ENCODE measurements around the gene ANKRD12. TPM values are rescaled to one million over a fixed set of nuclear protein-coding genes. Genes with fewer than 3 reads are reported as not detected.
"Not testable (repeated sequence)": the region's sequence is repeated elsewhere in the genome, so short reads cannot be mapped to it uniquely, and the experiment has no call there.

ANKRD12 gene
- total RNA-seq, 1 experiment from 2014 or later = 30.7 TPM

DNA sequence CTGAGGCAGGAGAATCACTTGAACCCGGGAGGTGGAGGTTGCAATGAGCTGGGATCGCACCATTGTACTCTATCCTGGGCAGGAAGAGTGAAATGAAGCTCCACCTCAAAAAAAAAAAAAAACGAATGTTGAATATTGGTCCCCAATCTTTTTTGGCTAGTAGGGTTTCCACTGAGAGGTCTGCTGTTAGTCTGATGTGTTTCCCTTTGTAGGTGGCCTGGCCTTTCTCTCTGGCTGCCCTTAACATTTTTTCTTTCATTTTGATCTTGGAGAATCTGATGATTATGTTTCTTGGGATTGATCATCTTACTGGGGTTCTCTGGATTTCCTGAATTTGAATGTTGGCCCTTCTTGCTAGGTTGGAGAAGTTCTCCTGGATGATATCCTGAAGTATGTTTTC is 35.3 kb downstream of the ANKRD12 start:
- intact Hi-C loops (cut with micrococcal nuclease; ENCODE audit: unreplicated experiment); in situ Hi-C loops (cut with HindIII; ENCODE audit: low pct_unique_long_range_greater_than_20kb, low sequenced_read_pairs); H3K27ac ChIP-seq (ENCODE audit: low read length); H3K36me3 ChIP-seq (ENCODE audit: control insufficient read depth, insufficient read depth, low read length); DNase-seq (ENCODE audit: low read depth, low spot score); H3K4me3 ChIP-seq (ENCODE audit: low read depth in 2 of 2, low read length in 2 of 2); BruUV-seq (replicated peaks); H3K27me3 ChIP-seq (ENCODE audit: control insufficient read depth, insufficient read depth, low read length); H3K9me3 ChIP-seq (ENCODE audit: control insufficient read depth, insufficient read depth, low read depth, low read length); POLR2A ChIA-PET; H3K4me1 ChIP-seq (ENCODE audit: control insufficient read depth, insufficient read depth, low read length); CTCF ChIA-PET; ATAC-seq: not testable (repeated sequence)

DNA sequence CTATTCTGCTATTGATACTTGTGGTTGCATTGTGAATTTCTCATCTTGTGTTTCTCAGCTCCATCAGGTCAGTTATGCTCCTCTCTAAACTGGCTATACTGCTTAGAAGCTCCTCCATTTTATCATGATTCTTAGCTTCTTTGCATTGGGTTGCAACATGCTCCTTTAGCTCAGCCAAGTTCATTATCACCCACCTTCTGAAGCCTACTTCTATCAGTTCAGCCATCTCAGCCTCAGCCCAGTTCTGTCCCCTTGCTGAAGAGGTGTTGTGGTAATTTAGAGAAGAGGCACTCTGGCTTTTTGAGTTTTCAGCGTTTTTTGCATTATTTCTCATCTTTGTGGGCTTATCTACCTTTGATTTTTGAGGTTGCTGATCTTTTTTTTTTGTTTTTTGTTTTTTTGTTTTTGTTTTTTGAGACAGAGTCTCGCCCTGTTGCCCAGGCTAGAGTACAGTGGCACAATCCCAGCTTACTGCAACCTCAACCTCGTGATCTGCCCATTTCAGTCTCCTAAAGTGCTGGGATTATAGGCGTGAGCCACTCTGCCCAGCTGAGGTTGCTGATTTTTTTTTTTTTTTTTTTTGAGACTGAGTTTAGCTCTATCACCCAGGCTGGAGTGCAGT is 36.0 kb downstream of the ANKRD12 start:
- CTCF ChIA-PET = interaction anchor here (0.6 kb wide), 1 partner anchor 15 kb away, joined by 3 read pairs; no protein-coding TSS in a partner anchor
- Histone ChIP-seq H3K27ac (ENCODE audit: low read length) (no peak overlapping the region), H3K36me3 (ENCODE audit: control insufficient read depth, insufficient read depth, low read length) (no peaks in the 10 kb centered on the region), H3K9me3 (ENCODE audit: control insufficient read depth, insufficient read depth, low read depth, low read length) (no peaks in the 10 kb centered on the region), H3K4me1 (ENCODE audit: control insufficient read depth, insufficient read depth, low read length) (peaks cover 4% of the 10 kb centered on the region; the same call in 1 of the 2 replicates), H3K4me3 (ENCODE audit: low read depth in 2 of 2, low read length in 2 of 2) (no peak overlapping the region), H3K27me3 (ENCODE audit: control insufficient read depth, insufficient read depth, low read length) (no peaks in the 10 kb centered on the region)
- DNase-seq (ENCODE audit: low read depth, low spot score) = no peak
- POLR2A ChIA-PET = interaction anchor here (0.6 kb wide), 1 partner anchor 23 kb away, joined by 3 read pairs; no protein-coding TSS in a partner anchor
- BruUV-seq (replicated peaks) = no TSS peak
- in situ Hi-C loops (cut with HindIII; ENCODE audit: low pct_unique_long_range_greater_than_20kb, low sequenced_read_pairs) = no loop called here
- intact Hi-C loops (cut with micrococcal nuclease; ENCODE audit: unreplicated experiment) = no loop called here
- ATAC-seq = no peak
- TF ChIP-seq, protein P1, sequence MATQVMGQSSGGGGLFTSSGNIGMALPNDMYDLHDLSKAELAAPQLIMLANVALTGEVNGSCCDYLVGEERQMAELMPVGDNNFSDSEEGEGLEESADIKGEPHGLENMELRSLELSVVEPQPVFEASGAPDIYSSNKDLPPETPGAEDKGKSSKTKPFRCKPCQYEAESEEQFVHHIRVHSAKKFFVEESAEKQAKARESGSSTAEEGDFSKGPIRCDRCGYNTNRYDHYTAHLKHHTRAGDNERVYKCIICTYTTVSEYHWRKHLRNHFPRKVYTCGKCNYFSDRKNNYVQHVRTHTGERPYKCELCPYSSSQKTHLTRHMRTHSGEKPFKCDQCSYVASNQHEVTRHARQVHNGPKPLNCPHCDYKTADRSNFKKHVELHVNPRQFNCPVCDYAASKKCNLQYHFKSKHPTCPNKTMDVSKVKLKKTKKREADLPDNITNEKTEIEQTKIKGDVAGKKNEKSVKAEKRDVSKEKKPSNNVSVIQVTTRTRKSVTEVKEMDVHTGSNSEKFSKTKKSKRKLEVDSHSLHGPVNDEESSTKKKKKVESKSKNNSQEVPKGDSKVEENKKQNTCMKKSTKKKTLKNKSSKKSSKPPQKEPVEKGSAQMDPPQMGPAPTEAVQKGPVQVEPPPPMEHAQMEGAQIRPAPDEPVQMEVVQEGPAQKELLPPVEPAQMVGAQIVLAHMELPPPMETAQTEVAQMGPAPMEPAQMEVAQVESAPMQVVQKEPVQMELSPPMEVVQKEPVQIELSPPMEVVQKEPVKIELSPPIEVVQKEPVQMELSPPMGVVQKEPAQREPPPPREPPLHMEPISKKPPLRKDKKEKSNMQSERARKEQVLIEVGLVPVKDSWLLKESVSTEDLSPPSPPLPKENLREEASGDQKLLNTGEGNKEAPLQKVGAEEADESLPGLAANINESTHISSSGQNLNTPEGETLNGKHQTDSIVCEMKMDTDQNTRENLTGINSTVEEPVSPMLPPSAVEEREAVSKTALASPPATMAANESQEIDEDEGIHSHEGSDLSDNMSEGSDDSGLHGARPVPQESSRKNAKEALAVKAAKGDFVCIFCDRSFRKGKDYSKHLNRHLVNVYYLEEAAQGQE (IDR thresholded peaks at IDR 0.05; ENCODE audit: insufficient read depth in 1 of 2, low read depth in 2 of 2, low read length in 1 of 2) = no peak
- TF ChIP-seq, protein P2, sequence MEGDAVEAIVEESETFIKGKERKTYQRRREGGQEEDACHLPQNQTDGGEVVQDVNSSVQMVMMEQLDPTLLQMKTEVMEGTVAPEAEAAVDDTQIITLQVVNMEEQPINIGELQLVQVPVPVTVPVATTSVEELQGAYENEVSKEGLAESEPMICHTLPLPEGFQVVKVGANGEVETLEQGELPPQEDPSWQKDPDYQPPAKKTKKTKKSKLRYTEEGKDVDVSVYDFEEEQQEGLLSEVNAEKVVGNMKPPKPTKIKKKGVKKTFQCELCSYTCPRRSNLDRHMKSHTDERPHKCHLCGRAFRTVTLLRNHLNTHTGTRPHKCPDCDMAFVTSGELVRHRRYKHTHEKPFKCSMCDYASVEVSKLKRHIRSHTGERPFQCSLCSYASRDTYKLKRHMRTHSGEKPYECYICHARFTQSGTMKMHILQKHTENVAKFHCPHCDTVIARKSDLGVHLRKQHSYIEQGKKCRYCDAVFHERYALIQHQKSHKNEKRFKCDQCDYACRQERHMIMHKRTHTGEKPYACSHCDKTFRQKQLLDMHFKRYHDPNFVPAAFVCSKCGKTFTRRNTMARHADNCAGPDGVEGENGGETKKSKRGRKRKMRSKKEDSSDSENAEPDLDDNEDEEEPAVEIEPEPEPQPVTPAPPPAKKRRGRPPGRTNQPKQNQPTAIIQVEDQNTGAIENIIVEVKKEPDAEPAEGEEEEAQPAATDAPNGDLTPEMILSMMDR (IDR thresholded peaks at IDR 0.05) = no peak
- no peak for TF ChIP-seq POLR2AphosphoS5 (IDR thresholded peaks at IDR 0.05; ENCODE audit: low read depth, low read length)
- TF ChIP-seq TCF7L2 (IDR thresholded peaks at IDR 0.05; ENCODE audit: low read depth, low read length) = no peak
- no peak for TF ChIP-seq SIN3A (IDR thresholded peaks at IDR 0.05; ENCODE audit: borderline replicate concordance, insufficient read depth, low read depth, low read length)

DNA sequence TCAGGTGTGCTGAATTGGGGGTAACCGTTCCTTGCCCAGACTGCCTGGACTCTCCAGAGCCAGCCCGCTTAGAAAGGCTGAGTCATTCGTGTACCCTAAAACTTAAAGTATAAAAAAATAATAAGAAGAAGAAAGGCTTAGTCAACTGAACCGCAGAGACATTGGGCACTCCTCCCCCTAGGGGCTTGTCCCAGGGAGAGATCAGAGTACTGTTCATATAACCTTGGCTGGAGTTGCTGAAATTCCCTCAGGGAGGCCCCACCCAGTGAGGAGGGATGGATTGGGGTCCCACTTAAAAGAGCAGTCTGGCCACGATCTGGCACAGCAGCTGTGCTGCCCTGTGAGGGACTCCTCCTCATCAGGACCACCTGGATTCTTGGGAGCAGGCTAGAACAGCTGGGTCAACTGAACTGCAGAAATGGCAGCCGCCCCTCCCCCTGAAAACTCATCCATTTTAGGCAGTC is 37.2 kb downstream of the ANKRD12 start:
- Histone ChIP-seq H3K4me1 (ENCODE audit: control insufficient read depth, insufficient read depth, low read length) (peaks cover 4% of the 10 kb centered on the region; the same call in 1 of the 2 replicates), H3K36me3 (ENCODE audit: control insufficient read depth, insufficient read depth, low read length) (no peaks in the 10 kb centered on the region), H3K4me3 (ENCODE audit: low read depth in 2 of 2, low read length in 2 of 2) (no peak overlapping the region), H3K27me3 (ENCODE audit: control insufficient read depth, insufficient read depth, low read length) (no peaks in the 10 kb centered on the region), H3K27ac (ENCODE audit: low read length) (no peak overlapping the region), H3K9me3 (ENCODE audit: control insufficient read depth, insufficient read depth, low read depth, low read length) (no peaks in the 10 kb centered on the region)
- ChIA-PET POLR2A (no interaction called here), CTCF (no interaction called here)
- DNase-seq (ENCODE audit: low read depth, low spot score) (no peak), ATAC-seq (no peak)
- BruUV-seq (replicated peaks) = no TSS peak
- intact Hi-C loops (cut with micrococcal nuclease; ENCODE audit: unreplicated experiment) = no loop called here
- in situ Hi-C loops (cut with HindIII; ENCODE audit: low pct_unique_long_range_greater_than_20kb, low sequenced_read_pairs) = no loop called here
- TF ChIP-seq TCF7L2 (IDR thresholded peaks at IDR 0.05; ENCODE audit: low read depth, low read length) = no peak
- no peak for TF ChIP-seq POLR2AphosphoS5 (IDR thresholded peaks at IDR 0.05; ENCODE audit: low read depth, low read length)
- TF ChIP-seq, protein P2 (IDR thresholded peaks at IDR 0.05) = no peak
- TF ChIP-seq SIN3A (IDR thresholded peaks at IDR 0.05; ENCODE audit: borderline replicate concordance, insufficient read depth, low read depth, low read length) = no peak
- TF ChIP-seq, protein P1 (IDR thresholded peaks at IDR 0.05; ENCODE audit: insufficient read depth in 1 of 2, low read depth in 2 of 2, low read length in 1 of 2) = no peak
